ENCODE results near the gene FRK.

- TF ChIP-seq CTCF (conservative IDR thresholded peaks at IDR 0.05; ENCODE audit: low read length) (no peak), EZH2phosphoT487 (IDR thresholded peaks at IDR 0.05; ENCODE audit: borderline replicate concordance, low read depth, low read length) (no peak)
These were observed 23.8 kb downstream of the FRK start for GRCh38 chr6:116036885-116037284.

Data from OCI-LY7 (cell line).